Right renal pelvis (tissue), 4 donors: ENCODE measurements around the gene TDRD7. TPM values are rescaled to one million over a fixed set of nuclear protein-coding genes. Genes with fewer than 3 reads are reported as not detected.

ENCODE experiments used
- DNase-seq, 4 donors: peaks; one replicate each; pipeline ENCODE4 v3.0.0-alpha.2; 2013; ENCODE audit warnings: low read depth in 4 of 4, low spot score in 3 of 4, missing footprints in 1 of 4
- polyA plus RNA-seq, 4 donors: library from polyadenylated mRNA; unstranded; fragments of 120-200 nt; gene quantifications; one replicate each; pipeline ENCODE4 v1.2.1, GENCODE V29; 2013; ENCODE audit not compliant: insufficient read length in 4 of 4

The TDRD7 gene
- polyA plus RNA-seq, result 1 to 10 TPM; 6.8 to 9.6 (median 8.3) TPM

GRCh38 chr9:97411789-97412625 is at the start of gene TDRD7:
TSS of gene TDRD7 (plus strand) at chr9:97412096. CDS start at chr9:97428466, 16,370 bp downstream.
- peak; percentile 50 to 74 (median 60) for DNase-seq

GRCh38 chr9:97362777-97363545 is 48.9 kb upstream of the TDRD7 start:
- DNase-seq, result no peak

GRCh38 chr9:97363661-97364299 is 48.1 kb upstream of the TDRD7 start:
- DNase-seq, result no peak

- DNase-seq, result no peak
Measured at GRCh38 chr9:97364769-97365490, 47.0 kb upstream of the TDRD7 start.

- no peak for DNase-seq
Measured at GRCh38 chr9:97365634-97366033, 46.3 kb upstream of the TDRD7 start.

GRCh38 chr9:97366476-97366875 is 45.4 kb upstream of the TDRD7 start:
- no peak for DNase-seq

- no peak for DNase-seq
Measured at GRCh38 chr9:97366889-97367288, 45.0 kb upstream of the TDRD7 start.

- no peak for DNase-seq
Measured at GRCh38 chr9:97367729-97368128, 44.2 kb upstream of the TDRD7 start.

GRCh38 chr9:97368964-97369363 is 42.9 kb upstream of the TDRD7 start:
- DNase-seq, result no peak

GRCh38 chr9:97372580-97372979 is 39.3 kb upstream of the TDRD7 start:
- DNase-seq, result no peak

GRCh38 chr9:97373331-97373730 is 38.6 kb upstream of the TDRD7 start:
- no peak for DNase-seq

GRCh38 chr9:97374811-97375210 is 37.1 kb upstream of the TDRD7 start:
- DNase-seq, result no peak

GRCh38 chr9:97376902-97377301 is 35.0 kb upstream of the TDRD7 start:
- DNase-seq, result no peak

GRCh38 chr9:97382099-97382718 is 29.7 kb upstream of the TDRD7 start:
- peak in 1 of 4 donors; percentile 38 for DNase-seq

- no peak for DNase-seq
Measured at GRCh38 chr9:97384406-97385262, 27.3 kb upstream of the TDRD7 start.

GRCh38 chr9:97385626-97386264 is 26.2 kb upstream of the TDRD7 start:
- no peak for DNase-seq

GRCh38 chr9:97386265-97386633 is 25.6 kb upstream of the TDRD7 start:
- DNase-seq, result peak in 1 of 4 donors; percentile 16

- peak; percentile 66 to 78 (median 67) for DNase-seq
Measured at GRCh38 chr9:97386733-97387503, 25.0 kb upstream of the TDRD7 start.
